G401.6 (cell line): ENCODE measurements around the gene AJUBA.
"Not testable (repeated sequence)": the region's sequence is repeated elsewhere in the genome, so short reads cannot be mapped to it uniquely, and the experiment has no call there.

ENCODE experiments used
- FAIRE-seq: peaks from 2 replicates; lab custom pipeline; 2012; peaks lifted over from hg19 to GRCh38; lab: Jason Lieb, UNC

AJUBA gene

GRCh38 chr14:23006188-23006534, 23.8 kb upstream of the AJUBA start:
- FAIRE-seq, result no peak

- no peak for FAIRE-seq
Observed at GRCh38 chr14:23005451-23006187, 23.3 kb upstream of the AJUBA start.

- not testable (repeated sequence) for FAIRE-seq
Observed at GRCh38 chr14:23004274-23004673, 21.9 kb upstream of the AJUBA start.

GRCh38 chr14:23002592-23002991, 20.2 kb upstream of the AJUBA start:
- FAIRE-seq, result no peak

- FAIRE-seq, result no peak
Observed at GRCh38 chr14:23000860-23001259, 18.5 kb upstream of the AJUBA start.

- no peak for FAIRE-seq
Observed at GRCh38 chr14:22998329-22999012, 16.1 kb upstream of the AJUBA start.

- FAIRE-seq, result no peak
Observed at GRCh38 chr14:22997676-22998323, 15.4 kb upstream of the AJUBA start.

- FAIRE-seq, result no peak
Observed at GRCh38 chr14:22996768-22997654, 14.7 kb upstream of the AJUBA start.

- no peak for FAIRE-seq
Observed at GRCh38 chr14:22995889-22996625, 13.7 kb upstream of the AJUBA start.

GRCh38 chr14:22994762-22995275, 12.5 kb upstream of the AJUBA start:
- no peak for FAIRE-seq

- FAIRE-seq, result no peak
Observed at GRCh38 chr14:22993517-22993916, 11.2 kb upstream of the AJUBA start.

GRCh38 chr14:22991852-22992251, 9.5 kb upstream of the AJUBA start:
- FAIRE-seq, result no peak

- FAIRE-seq, result no peak
Observed at GRCh38 chr14:22987291-22987690, 4.9 kb upstream of the AJUBA start.

GRCh38 chr14:22986508-22987054, 4.2 kb upstream of the AJUBA start:
- peak; percentile 81 for FAIRE-seq

- FAIRE-seq, result no peak
Observed at GRCh38 chr14:22985894-22986507, 3.6 kb upstream of the AJUBA start.

- FAIRE-seq, result no peak
Observed at GRCh38 chr14:22984959-22985658, 2.8 kb upstream of the AJUBA start.

GRCh38 chr14:22981876-22982476, 375 bp downstream of the AJUBA start:
- FAIRE-seq, result no peak

- no peak for FAIRE-seq
Observed at GRCh38 chr14:22981090-22981875, 1.1 kb downstream of the AJUBA start.

- no peak for FAIRE-seq
Observed at GRCh38 chr14:22980672-22981089, 1.7 kb downstream of the AJUBA start.
